Measurements from ENCODE around the gene RMI2. TPM values are rescaled to one million over a fixed set of nuclear protein-coding genes. Genes with fewer than 3 reads are reported as not detected.

RMI2 gene
- 5.6 and 6.0 TPM in 2 replicates for total RNA-seq

- TF ChIP-seq CTCF (IDR thresholded peaks at IDR 0.05; ENCODE audit: insufficient read depth, low read length, poor library complexity, severe bottlenecking) = no peak
- no peak for DNase-seq (ENCODE audit: low read depth)
- Histone ChIP-seq H3K36me3 (ENCODE audit: control insufficient read depth, insufficient read depth, low read length) (no peaks in the 10 kb centered on the region), H3K4me3 (ENCODE audit: low read depth, low read length) (peak within 1 kb of the TSS; percentile 59), H3K27me3 (ENCODE audit: control insufficient read depth, insufficient read depth, low read length) (no peaks in the 10 kb centered on the region)
These were observed at the start of gene RMI2 for GRCh38 chr16:11345040-11345862. TSS of gene RMI2 (plus strand) at chr16:11345459. CDS start at chr16:11345472, 13 bp downstream.

DNA sequence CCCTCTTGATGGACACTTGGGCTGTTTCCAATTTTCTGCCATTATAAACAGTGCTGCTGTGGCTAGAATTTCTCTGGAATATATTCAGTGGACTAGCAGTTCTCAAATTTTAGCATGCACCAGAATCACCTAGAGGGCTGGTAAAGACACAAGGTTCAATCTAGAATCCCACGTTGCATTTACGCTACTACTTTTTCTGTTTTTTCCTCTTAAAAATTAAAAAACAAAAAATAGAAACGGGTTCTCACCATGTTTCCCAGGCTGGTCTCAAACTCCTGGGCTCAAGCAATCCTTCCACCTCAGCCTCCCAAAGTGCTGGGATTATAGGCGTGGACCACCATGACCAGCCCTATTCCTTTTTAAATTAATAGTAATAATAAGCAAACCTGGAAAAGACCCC is 49.6 kb upstream of the RMI2 start:
- Histone ChIP-seq H3K4me3 (ENCODE audit: low read depth, low read length) (no peak overlapping the region), H3K36me3 (ENCODE audit: control insufficient read depth, insufficient read depth, low read length) (no peaks in the 10 kb centered on the region), H3K27me3 (ENCODE audit: control insufficient read depth, insufficient read depth, low read length) (no peaks in the 10 kb centered on the region)
- no peak for DNase-seq (ENCODE audit: low read depth)
- no peak for TF ChIP-seq CTCF (IDR thresholded peaks at IDR 0.05; ENCODE audit: insufficient read depth, low read length, poor library complexity, severe bottlenecking)

DNA sequence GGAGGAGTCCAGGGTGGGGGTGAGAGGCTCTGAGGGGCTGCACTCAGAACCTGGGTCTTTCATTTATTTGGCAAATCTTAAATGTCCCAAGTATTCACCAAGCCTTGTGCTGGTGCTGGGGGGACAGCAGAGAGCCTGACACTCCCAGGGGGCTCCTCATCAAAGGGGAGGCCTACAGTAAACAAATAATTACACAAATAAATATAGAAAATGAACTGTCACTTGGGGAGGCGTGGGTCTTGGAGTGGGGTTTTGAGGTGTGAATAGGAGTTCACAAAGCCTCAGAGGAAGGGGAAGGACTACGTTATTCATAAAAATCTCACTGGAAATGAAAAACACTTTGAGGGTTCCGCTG is 48.9 kb upstream of the RMI2 start:
- H3K4me3 ChIP-seq (ENCODE audit: low read depth, low read length) = no peak overlapping the region
- H3K27me3 ChIP-seq (ENCODE audit: control insufficient read depth, insufficient read depth, low read length) = no peaks in the 10 kb centered on the region
- TF ChIP-seq CTCF (IDR thresholded peaks at IDR 0.05; ENCODE audit: insufficient read depth, low read length, poor library complexity, severe bottlenecking) = no peak
- H3K36me3 ChIP-seq (ENCODE audit: control insufficient read depth, insufficient read depth, low read length) = no peaks in the 10 kb centered on the region
- no peak for DNase-seq (ENCODE audit: low read depth)

DNA sequence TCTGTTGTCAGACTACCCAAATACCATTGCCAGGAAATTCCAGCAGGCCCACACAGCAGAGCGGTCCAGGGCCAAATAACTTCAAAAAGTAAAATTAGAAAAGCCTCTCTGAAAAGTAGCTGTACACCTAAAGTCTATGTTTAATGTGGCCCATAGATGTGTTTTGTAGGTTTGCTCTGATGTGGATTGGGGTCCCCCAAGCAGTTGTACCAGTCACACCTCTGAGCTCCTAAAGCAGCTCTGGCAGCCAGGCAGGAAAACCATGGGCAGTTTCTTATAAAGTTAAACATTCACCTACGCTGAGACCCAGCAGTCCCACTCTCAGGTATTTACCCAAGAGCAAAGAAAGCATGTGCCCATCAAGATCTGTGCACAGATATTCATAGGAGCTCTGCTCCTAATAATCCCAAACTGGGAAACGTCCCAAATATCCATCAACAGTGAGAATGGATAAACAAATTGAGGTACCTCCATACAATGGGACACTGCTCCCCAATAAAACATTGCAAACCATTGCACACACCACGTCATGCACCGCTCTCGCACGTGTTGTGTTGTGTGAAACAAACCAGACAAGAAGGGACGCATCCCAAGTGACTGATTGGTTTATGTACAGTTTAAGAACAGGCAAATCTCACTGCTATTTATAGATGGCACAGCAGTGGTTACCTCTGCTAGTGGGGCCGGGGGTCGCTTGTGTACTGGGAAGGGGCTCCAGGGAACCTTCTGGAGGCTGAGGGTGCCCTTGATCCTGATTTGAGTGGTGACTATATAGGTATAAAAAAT is 48.4 kb upstream of the RMI2 start:
- DNase-seq (ENCODE audit: low read depth) = no peak
- Histone ChIP-seq H3K27me3 (ENCODE audit: control insufficient read depth, insufficient read depth, low read length) (no peaks in the 10 kb centered on the region), H3K4me3 (ENCODE audit: low read depth, low read length) (no peak overlapping the region), H3K36me3 (ENCODE audit: control insufficient read depth, insufficient read depth, low read length) (no peaks in the 10 kb centered on the region)
- TF ChIP-seq CTCF (IDR thresholded peaks at IDR 0.05; ENCODE audit: insufficient read depth, low read length, poor library complexity, severe bottlenecking) = no peak

DNA sequence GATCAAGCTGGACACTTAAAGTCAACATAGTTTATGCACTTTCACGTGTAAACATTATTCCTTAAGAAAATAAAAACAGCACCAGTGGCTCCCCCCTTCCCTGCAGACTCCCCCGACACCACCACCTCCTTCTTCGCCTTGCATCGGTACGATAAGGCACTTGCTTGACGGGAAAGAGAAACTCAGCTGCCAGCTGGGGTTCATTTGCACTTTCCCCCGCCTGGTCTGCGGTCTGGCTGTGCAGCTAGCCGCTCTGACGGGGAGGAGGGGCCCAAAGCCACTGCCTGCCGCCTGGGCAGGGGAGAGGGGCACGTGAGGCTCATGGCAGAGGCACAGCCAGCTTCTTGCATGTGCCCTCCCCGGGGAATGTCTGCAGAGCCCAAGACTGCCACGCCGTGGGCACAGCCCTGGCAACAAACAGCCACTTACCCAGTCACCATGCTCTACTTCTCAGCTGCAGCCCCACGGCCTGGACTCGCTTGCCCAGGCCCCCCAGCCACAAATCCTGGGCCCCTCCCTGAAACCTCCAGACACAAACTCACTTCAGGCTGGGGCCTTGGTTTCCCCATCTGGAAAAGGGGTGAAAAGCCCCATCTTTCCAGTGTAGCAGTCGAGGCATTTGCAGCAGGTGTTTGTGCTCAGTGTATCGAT is 47.6 kb upstream of the RMI2 start:
- TF ChIP-seq CTCF (IDR thresholded peaks at IDR 0.05; ENCODE audit: insufficient read depth, low read length, poor library complexity, severe bottlenecking) = peak; percentile 8
- H3K4me3 ChIP-seq (ENCODE audit: low read depth, low read length) = no peak overlapping the region
- no peaks in the 10 kb centered on the region for H3K36me3 ChIP-seq (ENCODE audit: control insufficient read depth, insufficient read depth, low read length)
- DNase-seq (ENCODE audit: low read depth) = no peak
- H3K27me3 ChIP-seq (ENCODE audit: control insufficient read depth, insufficient read depth, low read length) = no peaks in the 10 kb centered on the region

All from kidney epithelial cell (primary cell).